Measurements from ENCODE around the gene USP9Y.

Gene USP9Y, protein sequence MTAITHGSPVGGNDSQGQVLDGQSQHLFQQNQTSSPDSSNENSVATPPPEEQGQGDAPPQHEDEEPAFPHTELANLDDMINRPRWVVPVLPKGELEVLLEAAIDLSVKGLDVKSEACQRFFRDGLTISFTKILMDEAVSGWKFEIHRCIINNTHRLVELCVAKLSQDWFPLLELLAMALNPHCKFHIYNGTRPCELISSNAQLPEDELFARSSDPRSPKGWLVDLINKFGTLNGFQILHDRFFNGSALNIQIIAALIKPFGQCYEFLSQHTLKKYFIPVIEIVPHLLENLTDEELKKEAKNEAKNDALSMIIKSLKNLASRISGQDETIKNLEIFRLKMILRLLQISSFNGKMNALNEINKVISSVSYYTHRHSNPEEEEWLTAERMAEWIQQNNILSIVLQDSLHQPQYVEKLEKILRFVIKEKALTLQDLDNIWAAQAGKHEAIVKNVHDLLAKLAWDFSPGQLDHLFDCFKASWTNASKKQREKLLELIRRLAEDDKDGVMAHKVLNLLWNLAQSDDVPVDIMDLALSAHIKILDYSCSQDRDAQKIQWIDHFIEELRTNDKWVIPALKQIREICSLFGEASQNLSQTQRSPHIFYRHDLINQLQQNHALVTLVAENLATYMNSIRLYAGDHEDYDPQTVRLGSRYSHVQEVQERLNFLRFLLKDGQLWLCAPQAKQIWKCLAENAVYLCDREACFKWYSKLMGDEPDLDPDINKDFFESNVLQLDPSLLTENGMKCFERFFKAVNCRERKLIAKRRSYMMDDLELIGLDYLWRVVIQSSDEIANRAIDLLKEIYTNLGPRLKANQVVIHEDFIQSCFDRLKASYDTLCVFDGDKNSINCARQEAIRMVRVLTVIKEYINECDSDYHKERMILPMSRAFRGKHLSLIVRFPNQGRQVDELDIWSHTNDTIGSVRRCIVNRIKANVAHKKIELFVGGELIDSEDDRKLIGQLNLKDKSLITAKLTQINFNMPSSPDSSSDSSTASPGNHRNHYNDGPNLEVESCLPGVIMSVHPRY (N-terminal part only)

DNA sequence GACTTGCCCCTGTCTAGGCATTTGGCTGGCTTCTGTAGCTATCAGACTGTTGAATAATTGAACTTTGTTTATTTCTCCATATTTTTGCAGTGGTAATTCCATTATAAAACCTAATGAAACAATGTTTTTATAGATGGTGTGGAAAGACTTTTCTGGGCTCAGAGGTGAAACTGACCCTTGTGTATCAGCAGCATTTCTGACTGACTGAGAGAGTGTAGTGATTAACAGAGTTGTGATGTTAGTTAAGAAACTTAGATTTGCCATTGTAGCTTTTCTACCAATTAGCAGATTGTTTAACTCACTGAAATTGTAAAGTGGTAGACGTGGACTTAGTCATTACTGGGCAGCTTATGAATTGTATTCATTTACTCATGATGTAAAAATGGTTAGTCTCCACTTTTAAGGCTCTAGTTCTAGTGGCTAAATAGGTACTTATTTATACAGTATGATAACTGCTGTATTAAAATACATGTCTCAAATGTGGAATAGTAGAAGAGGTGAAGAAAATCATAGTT is at the start of gene USP9Y:
Gene USP9Y (plus strand): TSS at position 51 of the 515 bp plus-strand sequence. CDS start 8,217 bp downstream, outside the sequence.
- no peak within 1 kb of the TSS for H3K27ac ChIP-seq
- TF ChIP-seq CTCF (conservative IDR thresholded peaks at IDR 0.05), result no peak

GRCh38 chrY:12651621-12652036 is 49.4 kb upstream of the USP9Y start:
- TF ChIP-seq CTCF (conservative IDR thresholded peaks at IDR 0.05), result no peak
- H3K27ac ChIP-seq, result no peak overlapping the region

DNA sequence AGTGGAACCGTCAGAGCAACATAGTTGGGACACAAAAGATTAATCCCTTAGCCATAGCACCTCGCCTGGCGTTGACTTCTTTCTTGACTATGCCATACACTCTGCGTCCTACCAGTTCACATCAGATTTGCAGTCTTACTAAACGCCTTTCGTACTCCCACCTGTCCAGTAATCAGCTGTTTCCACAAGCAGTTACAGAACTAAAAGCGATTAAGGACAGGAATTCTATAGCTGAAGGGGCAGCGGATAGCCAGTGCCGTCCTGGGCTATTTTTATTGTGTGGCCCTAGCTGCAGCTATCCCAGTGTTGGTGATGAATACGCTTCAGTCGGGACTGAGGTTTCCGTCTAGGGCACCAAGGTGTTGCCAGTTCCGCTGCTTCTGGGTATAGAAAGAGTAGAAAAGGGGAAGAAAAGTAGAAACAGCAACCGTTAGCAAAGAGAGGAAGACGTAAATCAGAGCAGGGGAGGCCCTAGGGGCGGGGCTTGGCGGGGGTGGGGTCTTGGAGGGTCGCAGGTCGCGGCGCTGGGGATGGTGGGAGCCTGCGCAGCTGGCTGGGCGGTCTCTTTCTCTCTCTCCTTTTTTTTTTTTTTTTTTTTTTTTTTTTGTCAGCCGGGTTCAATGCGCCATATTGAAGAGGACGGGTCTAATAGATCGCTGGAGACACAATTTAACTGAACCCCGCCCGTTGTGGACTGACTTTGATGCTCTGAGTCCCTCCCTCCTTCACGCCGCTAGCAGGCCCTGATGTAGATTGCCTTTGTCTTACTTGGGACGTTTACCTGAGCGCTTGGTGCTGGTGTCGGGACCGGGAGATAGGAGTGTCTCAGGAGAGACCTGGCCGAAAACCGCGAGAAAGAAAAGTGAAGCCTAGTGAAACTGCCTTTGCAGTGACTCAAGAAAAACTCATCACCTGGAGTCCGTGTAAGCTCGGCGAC is 39.0 kb upstream of the USP9Y start:
- no peak for TF ChIP-seq CTCF (conservative IDR thresholded peaks at IDR 0.05)
- peak overlapping the region; percentile 91 for H3K27ac ChIP-seq

GRCh38 chrY:12662745-12663591 is 38.1 kb upstream of the USP9Y start:
- no peak for TF ChIP-seq CTCF (conservative IDR thresholded peaks at IDR 0.05)

DNA sequence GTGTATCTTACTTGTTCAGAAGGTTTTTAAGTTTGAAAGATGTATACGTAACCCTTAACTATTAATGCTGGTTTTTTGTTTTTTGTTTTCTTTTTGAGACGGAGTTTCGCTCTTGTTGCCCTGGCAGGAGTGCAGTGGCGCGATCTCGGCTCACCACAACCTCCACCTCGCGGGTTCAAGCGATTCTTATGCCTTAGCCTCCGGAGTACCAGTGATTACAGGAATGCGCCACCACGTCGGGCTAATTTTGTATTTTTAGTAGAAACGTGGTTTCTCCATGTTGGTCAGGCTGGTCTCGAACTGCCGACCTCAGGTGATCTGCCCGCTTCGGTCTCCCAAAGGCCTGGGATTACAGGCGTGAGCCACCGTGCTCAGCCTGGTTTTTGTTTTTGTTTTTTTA is 37.2 kb upstream of the USP9Y start:
- H3K27ac ChIP-seq, result peak overlapping the region; percentile 91

More at GRCh38 chrY:12662745-12663591, 38.1 kb upstream of the USP9Y start:
- H3K27ac ChIP-seq, result peak overlapping the region; percentile 91

GRCh38 chrY:12678111-12678510 is 22.9 kb upstream of the USP9Y start:
- no peak overlapping the region for H3K27ac ChIP-seq

More at GRCh38 chrY:12678111-12678510, 22.9 kb upstream of the USP9Y start:
- no peak for TF ChIP-seq CTCF (conservative IDR thresholded peaks at IDR 0.05)

Data from VCaP (cell line).